GM12874 (cell line): Measurements from ENCODE around the gene AJM1.

Experiments used
- CTCF ChIP-seq: IDR thresholded peaks from 2 replicates; pipeline ENCODE4 v1.5.1; 2011; ENCODE audit warnings: low read depth, mild to moderate bottlenecking, control low read depth, low read length, moderate library complexity; ENCODE audit not compliant: insufficient read depth

Gene AJM1

GRCh38 chr9:136846376-136847087, 4.3 kb downstream of the AJM1 start:
- TF ChIP-seq CTCF, result no peak

DNA sequence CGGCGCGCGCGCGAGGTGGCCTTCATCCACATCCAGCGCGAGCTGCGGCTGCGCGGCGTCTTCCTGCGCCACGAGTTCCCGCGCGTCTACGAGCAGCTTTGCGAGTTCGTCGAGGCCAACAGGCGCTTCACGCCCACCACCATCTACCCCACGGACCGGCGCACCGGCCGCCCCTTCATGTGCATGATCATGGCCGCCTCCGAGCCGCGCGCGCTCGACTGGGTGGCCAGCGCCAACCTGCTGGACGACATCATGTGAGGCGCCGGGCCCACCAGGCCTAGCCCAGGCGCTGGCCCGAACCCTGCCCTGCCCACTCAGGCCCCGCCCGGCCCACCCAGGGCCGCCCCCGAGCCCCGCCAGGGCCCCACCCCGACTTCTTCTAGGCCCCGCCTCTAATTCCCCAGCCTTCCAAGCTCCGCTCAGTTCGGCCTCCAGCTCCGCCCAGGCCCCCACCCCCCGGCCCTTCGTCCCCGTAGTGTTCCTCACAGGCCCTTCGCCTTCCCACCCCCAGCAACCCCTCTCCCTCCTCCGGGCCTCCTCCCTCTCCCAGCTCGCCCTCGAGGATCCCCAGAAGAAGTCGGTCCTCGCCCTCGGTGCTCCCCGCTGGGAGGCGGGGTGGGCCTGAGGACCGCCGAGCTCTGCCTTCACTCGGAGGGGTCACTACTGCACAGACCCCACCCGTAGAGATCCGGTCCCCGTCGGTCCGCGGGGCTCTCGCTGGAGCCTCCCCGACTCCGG, 5.0 kb downstream of the AJM1 start:
- no peak for TF ChIP-seq CTCF

DNA sequence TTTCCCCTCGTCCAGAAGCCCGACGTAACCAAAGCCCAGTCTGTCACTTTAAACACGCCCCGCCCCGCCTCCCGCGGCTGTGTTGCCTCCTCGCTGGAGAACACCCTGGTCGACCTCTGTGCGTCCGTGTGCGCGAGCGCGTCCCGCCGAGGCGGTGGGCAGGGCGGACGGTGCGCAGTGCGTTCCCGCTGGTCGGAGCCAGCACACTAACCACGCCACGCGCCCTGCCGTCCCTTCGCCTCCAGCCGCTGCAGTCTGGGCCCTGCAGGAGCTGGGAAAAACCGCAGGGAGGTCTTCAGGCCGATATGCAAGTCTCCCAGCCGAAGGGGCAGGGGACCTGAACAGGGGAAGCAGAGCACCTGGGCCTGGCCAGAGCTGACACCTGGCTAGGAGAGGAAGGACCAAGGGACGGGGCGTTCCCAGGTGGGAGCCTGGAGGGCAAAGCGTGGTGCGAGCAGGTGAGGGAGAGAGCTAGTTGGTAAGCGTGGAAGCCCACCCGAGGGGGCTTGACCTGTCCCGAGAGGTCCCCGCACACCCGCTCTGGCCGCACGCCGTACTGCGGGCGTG, 5.6 kb downstream of the AJM1 start:
- TF ChIP-seq CTCF, result no peak

DNA sequence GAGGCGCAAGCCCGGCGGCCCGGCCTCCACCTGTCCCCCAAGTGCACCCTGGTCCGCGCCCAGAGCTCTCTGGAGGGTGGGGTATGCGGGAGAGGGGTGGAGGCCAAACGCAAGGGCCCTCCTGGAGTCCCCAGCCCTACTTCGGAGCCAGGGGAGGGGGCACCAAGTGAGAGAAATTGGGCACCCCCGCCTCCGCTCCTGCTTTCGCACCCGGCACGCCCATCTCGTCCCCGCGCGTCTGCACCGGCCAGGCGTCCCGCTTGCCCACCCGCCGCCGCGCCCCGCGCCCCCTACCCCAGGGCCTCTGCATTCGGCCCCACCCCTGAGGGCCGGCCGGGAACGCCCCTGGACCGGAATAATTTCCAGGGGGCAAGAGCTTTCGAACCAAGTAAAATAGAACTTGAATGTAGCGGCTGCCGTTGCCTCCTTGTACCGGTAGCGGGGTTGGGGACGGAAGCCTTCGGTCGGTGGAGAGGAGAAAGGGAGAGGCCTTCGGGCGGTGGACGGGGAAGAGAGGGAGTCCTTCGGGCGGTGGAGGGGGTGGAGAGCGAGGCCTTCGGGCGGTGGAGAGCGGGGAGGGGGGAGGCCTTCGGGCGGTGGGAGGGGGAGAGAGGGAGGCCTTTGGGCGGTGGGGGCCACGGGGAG, 6.2 kb downstream of the AJM1 start:
- TF ChIP-seq CTCF, result no peak

GRCh38 chr9:136849038-136849959, 7.0 kb downstream of the AJM1 start, which contains the start of gene PHPT1:
Gene PHPT1 (plus strand): TSS chr9:136849409. CDS start chr9:136849431, 22 bp downstream.
- no peak for TF ChIP-seq CTCF

GRCh38 chr9:136849960-136850865, 7.9 kb downstream of the AJM1 start:
- no peak for TF ChIP-seq CTCF
